ENCODE results near the gene ATXN3L. TPM values are rescaled to one million over a fixed set of nuclear protein-coding genes. Genes with fewer than 3 reads are reported as not detected.

The ATXN3L gene
- polyA plus RNA-seq, 3 donors = not detected

DNA sequence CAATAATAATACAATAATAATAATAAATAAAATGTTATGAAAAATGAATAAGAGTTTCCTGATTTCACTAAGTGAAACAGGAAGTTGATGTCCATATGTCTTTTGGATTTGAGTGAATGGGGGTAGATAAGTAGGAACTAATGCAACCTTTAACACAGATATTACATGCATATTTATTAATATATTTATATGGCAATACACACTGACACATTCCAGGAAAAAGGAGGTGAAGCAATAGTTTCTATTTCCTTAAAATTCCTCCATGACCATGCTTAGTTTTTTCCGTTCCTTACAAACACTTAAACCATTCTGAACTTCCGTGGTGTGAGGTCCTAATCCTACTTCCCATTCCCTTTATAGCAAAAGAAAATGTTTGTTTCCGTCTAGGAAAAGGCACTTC, 48.3 kb downstream of the ATXN3L start:
- DNase-seq (ENCODE audit: low read depth in 3 of 3, low spot score in 2 of 3) = no peak

DNA sequence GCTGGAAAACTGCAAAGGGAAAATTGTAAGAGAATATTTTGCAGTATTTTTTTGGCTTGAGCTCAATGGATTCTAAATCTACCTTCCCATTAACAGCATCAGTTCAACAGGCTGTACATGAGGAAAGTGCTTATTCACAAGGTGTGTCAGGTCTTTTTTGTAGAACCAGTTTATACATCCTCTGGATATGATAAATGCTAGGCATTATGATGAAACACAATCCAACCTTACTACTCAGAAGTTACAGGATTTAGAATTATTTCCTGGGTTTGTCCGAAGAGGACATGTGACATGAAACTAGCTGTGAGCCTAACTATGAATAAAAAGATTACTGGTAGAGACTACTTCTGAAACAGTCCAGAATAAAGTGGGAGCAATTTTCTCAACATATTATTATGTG, 49.5 kb downstream of the ATXN3L start:
- DNase-seq (ENCODE audit: low read depth in 3 of 3, low spot score in 2 of 3) = no peak

- no peak for DNase-seq (ENCODE audit: low read depth in 3 of 3, low spot score in 2 of 3)
Observed at GRCh38 chrX:13268874-13269273, 51.0 kb downstream of the ATXN3L start.

Other genes starting within 250 kb of the ATXN3L start
- 10 to 100 TPM; 23.8 to 25.5 (median 25.2) TPM for gene EGFL6, start 249.5 kb upstream of the ATXN3L start, polyA plus RNA-seq (ENCODE audit: insufficient read length in 3 of 3)

Measured in right renal cortex interstitium (tissue), 3 donors.